Keratinocyte (primary cell): Measurements from ENCODE around the gene BBS2. TPM values are rescaled to one million over a fixed set of nuclear protein-coding genes. Genes with fewer than 3 reads are reported as not detected.

Source experiments
- DNase-seq: peaks from one replicate; pipeline ENCODE4 v3.0.0-alpha.2; 2011; ENCODE audit warnings: low read depth, missing footprints, low spot score
- FAIRE-seq: peaks from 2 replicates; lab custom pipeline; 2011; peaks lifted over from hg19 to GRCh38; lab: Jason Lieb, UNC
- H2AFZ ChIP-seq: 2 replicates; pipeline ENCODE4 v1.6.0; 2012; ENCODE audit warnings: low read length, control low read depth, inconsistent platforms; ENCODE audit not compliant: control insufficient read depth
- H3K27ac ChIP-seq: 2 replicates; pipeline ENCODE4 v1.5.1; 2011; ENCODE audit warnings: low read length; ENCODE audit not compliant: control insufficient read depth, insufficient read depth
- H3K27me3 ChIP-seq: 3 replicates; pipeline ENCODE4 v1.6.0; 2011; ENCODE audit warnings: low read length; ENCODE audit not compliant: control insufficient read depth, insufficient read depth; ENCODE audit errors: extremely low read depth
- H3K36me3 ChIP-seq, 2 experiments: 2 replicates in 1 of 2; 3 replicates in 1 of 2; pipeline ENCODE4 v1.5.1; 2011; ENCODE audit warnings: low read length in 2 of 2, mild to moderate bottlenecking in 1 of 2; ENCODE audit not compliant: control insufficient read depth in 2 of 2, insufficient read depth in 2 of 2; ENCODE audit errors: extremely low read depth in 1 of 2
- H3K4me1 ChIP-seq: 3 replicates; pipeline ENCODE4 v1.5.1; 2011; ENCODE audit warnings: low read length; ENCODE audit not compliant: control insufficient read depth, insufficient read depth; ENCODE audit errors: extremely low read depth
- H3K4me2 ChIP-seq: 3 replicates; pipeline ENCODE4 v1.6.0; 2011; ENCODE audit warnings: low read depth, low read length; ENCODE audit not compliant: control insufficient read depth, insufficient read depth; ENCODE audit errors: extremely low read depth
- H3K4me3 ChIP-seq, 3 experiments: fragments of 200-600 bp in 1 of 3; sonication (generic) in 1 of 3; 2 replicates in 2 of 3; 3 replicates in 1 of 3; pipeline ENCODE4 v1.5.1; 2011 to 2016; ENCODE audit warnings: low read length in 3 of 3, mild to moderate bottlenecking in 3 of 3, control low read depth in 2 of 3, inconsistent platforms in 1 of 3, low read depth in 1 of 3, mixed read lengths in 1 of 3, mixed run types in 1 of 3, moderate library complexity in 1 of 3; ENCODE audit not compliant: control insufficient read depth in 2 of 3, insufficient read depth in 2 of 3; ENCODE audit errors: extremely low read depth in 1 of 3
- H3K79me2 ChIP-seq: 2 replicates; pipeline ENCODE4 v1.6.0; 2012; ENCODE audit warnings: low read length; ENCODE audit not compliant: control insufficient read depth, insufficient read depth
- H3K9ac ChIP-seq: 3 replicates; pipeline ENCODE4 v1.6.0; 2011; ENCODE audit warnings: low read length; ENCODE audit not compliant: control insufficient read depth, insufficient read depth; ENCODE audit errors: extremely low read depth
- H3K9me1 ChIP-seq: 3 replicates; pipeline ENCODE4 v1.6.0; 2011; ENCODE audit warnings: low read length; ENCODE audit not compliant: control insufficient read depth, insufficient read depth; ENCODE audit errors: extremely low read depth
- H3K9me3 ChIP-seq: 2 replicates; pipeline ENCODE4 v1.5.1; 2012; ENCODE audit warnings: low read depth, low read length; ENCODE audit not compliant: control insufficient read depth
- H4K20me1 ChIP-seq: 3 replicates; pipeline ENCODE4 v1.6.0; 2011; ENCODE audit warnings: low read length; ENCODE audit not compliant: control insufficient read depth, insufficient read depth; ENCODE audit errors: extremely low read depth
- EZH2 ChIP-seq: IDR thresholded peaks from one replicate; pipeline ENCODE4 v1.6.1; 2012; ENCODE audit warnings: inconsistent platforms, mild to moderate bottlenecking, low read length, moderate library complexity
- dilution Hi-C: fragments of 300-500 bp; cut with MboI; formaldehyde crosslinking; loops from one replicate; pipeline ENCODE4 v1.7.0; 2020; ENCODE audit warnings: low sequenced_read_pairs; ENCODE audit not compliant: extremely low pct_ligation_motif_present
- polyA plus RNA-seq, 5 experiments: library from polyadenylated mRNA; depleted of rRNA in 3 of 5; stranded (reverse) in 3 of 5; stranded (forward) in 1 of 5; unstranded in 1 of 5; fragments of >200 nt; gene quantifications; 1 replicate in 1 of 5; 2 replicates in 3 of 5; 3 replicates in 1 of 5; pipeline versions ENCODE4 v1.2.1 to v1.2.3, GENCODE V29; 2011 to 2012; ENCODE audit warnings: missing spikeins in 2 of 5, low read depth in 1 of 5, low replicate concordance in 1 of 5
- TF ChIP-seq, protein P1 (sequence below), 3 experiments: IDR thresholded peaks in 1 of 3; conservative IDR thresholded peaks in 1 of 3; optimal IDR thresholded peaks in 1 of 3; 2 replicates in 2 of 3; 3 replicates in 1 of 3; pipeline versions ENCODE3 to v1.5.1; 2011; ENCODE audit warnings: low read length in 3 of 3, mild to moderate bottlenecking in 3 of 3, moderate library complexity in 2 of 3, control low read depth in 1 of 3, inconsistent platforms in 1 of 3; ENCODE audit not compliant: insufficient read depth in 2 of 3; ENCODE audit errors: extremely low read depth in 1 of 3

Gene BBS2
- polyA plus RNA-seq, 1 donor (not counting 4 experiments of a cell fraction or from before 2014, with no cell fraction given), result 76.1 TPM

DNA sequence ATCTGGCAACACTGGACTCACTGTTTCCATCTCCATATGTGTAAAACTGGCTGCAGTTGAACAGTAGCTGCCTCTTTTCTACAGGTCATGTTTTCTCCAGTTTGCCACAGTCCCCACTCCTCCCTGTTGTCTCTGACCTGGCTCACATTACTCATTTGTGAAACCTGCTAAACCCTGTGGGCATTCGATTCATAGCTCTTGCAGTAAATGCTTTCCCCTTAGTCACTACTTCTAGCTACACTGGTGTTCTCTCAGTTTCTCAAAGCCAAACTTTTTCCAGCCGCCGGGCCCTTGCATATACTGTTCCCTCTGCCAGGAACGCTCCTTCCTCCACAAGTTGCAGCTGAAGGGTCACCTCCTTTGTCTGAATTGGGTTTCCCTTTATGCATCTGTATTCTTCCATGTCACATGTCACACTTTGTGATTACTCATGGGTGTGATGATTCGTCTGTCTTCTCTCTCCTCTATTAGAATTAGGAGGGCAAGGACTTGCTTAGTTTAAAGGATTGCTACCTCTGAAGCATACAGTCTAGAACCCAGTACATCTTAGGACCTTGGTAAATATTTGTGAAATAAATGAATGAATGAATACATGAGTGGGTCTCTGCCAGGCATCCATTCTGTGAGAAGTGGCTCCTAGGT lies 30.0 kb upstream of the BBS2 start:
- H3K4me2 ChIP-seq, result no peak overlapping the region
- no peaks in the 10 kb centered on the region for H3K9me1 ChIP-seq
- dilution Hi-C loops, result no loop called here
- H3K9ac ChIP-seq, result no peak overlapping the region
- H3K79me2 ChIP-seq, result no peaks in the 10 kb centered on the region
- no peaks in the 10 kb centered on the region for H3K27me3 ChIP-seq
- FAIRE-seq, result peak; percentile 90
- H3K4me1 ChIP-seq, result peaks cover 30% of the 10 kb centered on the region
- H3K36me3 ChIP-seq, result no peaks in the 10 kb centered on the region
- H3K9me3 ChIP-seq, result no peaks in the 10 kb centered on the region
- TF ChIP-seq EZH2, result no peak
- TF ChIP-seq, protein P1, sequence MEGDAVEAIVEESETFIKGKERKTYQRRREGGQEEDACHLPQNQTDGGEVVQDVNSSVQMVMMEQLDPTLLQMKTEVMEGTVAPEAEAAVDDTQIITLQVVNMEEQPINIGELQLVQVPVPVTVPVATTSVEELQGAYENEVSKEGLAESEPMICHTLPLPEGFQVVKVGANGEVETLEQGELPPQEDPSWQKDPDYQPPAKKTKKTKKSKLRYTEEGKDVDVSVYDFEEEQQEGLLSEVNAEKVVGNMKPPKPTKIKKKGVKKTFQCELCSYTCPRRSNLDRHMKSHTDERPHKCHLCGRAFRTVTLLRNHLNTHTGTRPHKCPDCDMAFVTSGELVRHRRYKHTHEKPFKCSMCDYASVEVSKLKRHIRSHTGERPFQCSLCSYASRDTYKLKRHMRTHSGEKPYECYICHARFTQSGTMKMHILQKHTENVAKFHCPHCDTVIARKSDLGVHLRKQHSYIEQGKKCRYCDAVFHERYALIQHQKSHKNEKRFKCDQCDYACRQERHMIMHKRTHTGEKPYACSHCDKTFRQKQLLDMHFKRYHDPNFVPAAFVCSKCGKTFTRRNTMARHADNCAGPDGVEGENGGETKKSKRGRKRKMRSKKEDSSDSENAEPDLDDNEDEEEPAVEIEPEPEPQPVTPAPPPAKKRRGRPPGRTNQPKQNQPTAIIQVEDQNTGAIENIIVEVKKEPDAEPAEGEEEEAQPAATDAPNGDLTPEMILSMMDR (optimal IDR thresholded peaks at IDR 0.05 in 1 of 3, IDR thresholded peaks at IDR 0.05 in 1 of 3, conservative IDR thresholded peaks at IDR 0.05 in 1 of 3; ENCODE audit: extremely low read depth in 1 of 3, insufficient read depth in 2 of 3, low read length in 3 of 3), result no peak
- no peak for DNase-seq
- no peak overlapping the region for H3K4me3 ChIP-seq
- H2AFZ ChIP-seq, result no peak overlapping the region
- H3K27ac ChIP-seq, result no peak overlapping the region
- H4K20me1 ChIP-seq, result no peaks in the 10 kb centered on the region

DNA sequence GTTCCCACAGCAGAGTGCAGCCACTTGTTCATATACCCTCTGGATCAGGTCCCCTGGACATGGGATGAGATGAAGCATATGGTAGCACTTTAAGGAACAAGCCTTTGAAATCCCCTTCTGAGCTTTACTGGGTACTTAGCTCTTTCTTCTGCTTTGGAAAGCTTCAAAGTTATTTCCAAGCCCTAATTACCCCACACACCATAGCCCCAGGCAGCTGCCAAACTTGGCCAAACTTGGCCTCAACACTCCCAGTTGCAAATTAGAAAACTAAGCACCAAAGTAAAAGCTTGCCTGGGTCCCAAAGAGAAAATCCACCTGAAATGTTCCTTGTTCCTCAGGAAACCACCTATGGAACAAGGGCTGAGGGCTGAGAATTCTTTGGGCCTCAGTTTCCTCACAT lies 29.3 kb upstream of the BBS2 start:
- no peak overlapping the region for H3K9ac ChIP-seq
- dilution Hi-C loops, result no loop called here
- H3K27ac ChIP-seq, result no peak overlapping the region
- H3K9me3 ChIP-seq, result no peaks in the 10 kb centered on the region
- H3K27me3 ChIP-seq, result no peaks in the 10 kb centered on the region
- H3K4me3 ChIP-seq, result no peak overlapping the region
- H3K36me3 ChIP-seq, result no peaks in the 10 kb centered on the region
- DNase-seq, result no peak
- no peaks in the 10 kb centered on the region for H3K79me2 ChIP-seq
- H3K9me1 ChIP-seq, result no peaks in the 10 kb centered on the region
- TF ChIP-seq, protein P1 (optimal IDR thresholded peaks at IDR 0.05 in 1 of 3, IDR thresholded peaks at IDR 0.05 in 1 of 3, conservative IDR thresholded peaks at IDR 0.05 in 1 of 3; ENCODE audit: extremely low read depth in 1 of 3, insufficient read depth in 2 of 3, low read length in 3 of 3), result no peak
- no peak for TF ChIP-seq EZH2
- H2AFZ ChIP-seq, result no peak overlapping the region
- no peak overlapping the region for H3K4me2 ChIP-seq
- no peak for FAIRE-seq
- peaks cover 30% of the 10 kb centered on the region for H3K4me1 ChIP-seq
- H4K20me1 ChIP-seq, result no peaks in the 10 kb centered on the region
